ENCODE measurements around the gene MILR1.
"Not testable (repeated sequence)": the region's sequence is repeated elsewhere in the genome, so short reads cannot be mapped to it uniquely, and the experiment has no call there.

- TF ChIP-seq CTCF (IDR thresholded peaks at IDR 0.05 in 8 of 11, conservative IDR thresholded peaks at IDR 0.05 in 3 of 11); POLR2A (IDR thresholded peaks at IDR 0.05): not testable (repeated sequence)
These were observed 18.9 kb upstream of the MILR1 start for GRCh38 chr17:64430036-64430435.
